Erythroblast (primary cell): ENCODE results near the gene TMEM141.
"Not testable (repeated sequence)": the region's sequence is repeated elsewhere in the genome, so short reads cannot be mapped to it uniquely, and the experiment has no call there.

Source experiments
- GATA1 ChIP-seq: IDR thresholded peaks from 2 replicates; pipeline ENCODE4 v1.6.1; 2011; ENCODE audit warnings: low read depth, mild to moderate bottlenecking, control low read depth, low read length, moderate library complexity
- POLR2A ChIP-seq: IDR thresholded peaks from 2 replicates; pipeline ENCODE4 v1.6.1; 2011; ENCODE audit warnings: mild to moderate bottlenecking, low read length

DNA sequence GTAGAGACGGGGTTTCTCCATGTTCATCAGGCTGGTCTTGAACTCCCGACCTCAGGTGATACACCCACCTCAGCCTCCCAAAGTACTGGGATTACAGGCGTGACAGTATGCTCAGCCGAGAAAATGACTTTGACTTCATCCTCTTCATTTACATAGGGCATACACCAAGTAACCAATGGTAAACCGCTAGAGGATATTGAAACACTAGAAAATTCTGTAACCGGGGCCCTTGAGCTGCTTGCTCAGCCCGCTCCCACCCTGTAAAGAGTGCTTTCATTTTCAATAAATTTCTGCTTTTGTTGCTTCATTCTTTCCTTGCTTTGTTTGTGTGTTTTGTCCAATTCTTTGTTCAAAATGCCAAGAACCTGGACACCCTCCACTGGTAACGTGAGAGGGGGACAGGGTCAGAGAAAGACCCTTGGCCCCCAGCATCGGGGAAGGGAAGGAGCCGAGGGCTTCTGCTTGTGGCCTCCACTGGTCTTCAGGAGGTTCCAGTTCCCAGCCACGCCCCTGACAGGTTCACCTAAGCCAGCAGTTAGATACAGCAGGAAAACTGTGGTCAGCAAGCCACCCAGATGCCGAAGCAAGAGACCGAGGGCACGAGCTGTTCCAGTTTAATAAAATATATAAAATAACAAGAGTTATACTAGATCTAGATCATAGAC lies 25.3 kb upstream of the TMEM141 start:
- not testable (repeated sequence) for TF ChIP-seq POLR2A, GATA1
